HG02870 (cell line): ENCODE data around the gene BUB1B.

ENCODE experiments used
- ATAC-seq: cut with Tn5 transposase; IDR thresholded peaks from one replicate; pipeline ENCODE4 v1.9.1; 2021; ENCODE audit warnings: mild to moderate bottlenecking, moderate library complexity; ENCODE audit not compliant: unreplicated experiment

Gene BUB1B

DNA sequence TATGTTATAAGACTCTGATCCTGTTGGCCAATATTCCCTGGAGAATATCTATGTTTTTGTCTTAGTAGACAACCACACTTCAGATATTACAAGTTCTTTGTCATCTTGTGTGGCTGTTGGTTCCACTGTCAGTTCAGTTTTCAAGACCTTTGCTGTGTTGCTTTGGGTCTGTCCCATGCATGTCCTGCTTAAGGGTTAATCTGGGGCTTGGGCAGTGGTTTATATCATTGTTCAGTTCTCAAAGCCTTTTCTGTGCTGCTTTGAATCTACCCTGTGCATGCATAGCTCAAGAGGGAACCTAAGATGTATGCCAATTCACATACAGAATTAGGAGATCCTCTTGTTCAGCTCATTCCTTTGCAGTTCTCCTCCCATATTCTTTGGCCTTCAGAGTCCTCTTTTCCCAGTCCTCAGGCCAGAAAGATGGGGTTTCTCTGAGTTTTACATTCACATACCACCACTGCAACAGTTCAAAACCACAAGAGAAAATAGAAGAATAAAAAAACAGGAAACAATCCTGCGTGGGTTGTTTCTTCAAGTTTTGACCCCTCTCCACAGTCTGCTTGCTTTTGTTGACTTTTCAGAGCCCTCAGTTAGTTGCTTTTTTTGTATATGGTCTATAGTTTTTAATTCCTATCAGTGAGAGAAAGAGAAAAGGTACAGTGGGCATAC, 21.6 kb downstream of the BUB1B start:
- ATAC-seq: no peak

DNA sequence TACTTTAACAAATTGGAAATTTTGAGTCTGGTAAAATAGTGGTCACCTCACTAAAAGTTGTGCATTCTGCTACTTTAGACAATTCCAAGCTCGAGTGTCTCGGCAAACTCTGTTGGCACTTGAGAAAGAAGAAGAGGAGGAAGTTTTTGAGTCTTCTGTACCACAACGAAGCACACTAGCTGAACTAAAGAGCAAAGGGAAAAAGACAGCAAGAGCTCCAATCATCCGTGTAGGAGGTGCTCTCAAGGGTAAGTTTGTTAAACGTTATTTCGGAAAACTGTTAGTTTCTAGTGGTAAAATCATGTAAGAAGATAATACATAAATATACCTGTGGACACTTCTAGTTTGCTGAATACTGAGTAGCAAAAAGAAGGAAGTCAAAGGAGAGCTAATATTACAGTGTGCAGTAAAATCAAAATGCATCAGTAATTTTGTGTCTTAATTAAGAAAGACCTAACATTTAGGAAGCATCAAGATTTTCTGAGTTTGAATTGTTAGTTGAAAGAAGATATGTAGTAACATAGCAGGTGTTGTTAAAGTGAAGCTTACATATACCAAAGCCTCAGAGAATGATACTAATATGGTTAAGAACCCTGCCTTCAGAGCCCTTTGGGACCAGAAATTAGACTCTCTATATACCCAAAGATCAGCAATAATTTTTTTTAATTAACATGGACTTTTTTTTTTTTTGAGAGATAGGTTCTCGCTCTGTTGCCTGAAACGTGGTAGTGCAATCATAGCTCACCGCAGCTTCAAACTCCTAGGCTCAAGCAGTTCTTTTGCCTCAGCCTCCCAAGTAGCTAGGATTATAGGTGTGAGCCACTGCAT, 23.0 kb downstream of the BUB1B start:
- no peak for ATAC-seq

DNA sequence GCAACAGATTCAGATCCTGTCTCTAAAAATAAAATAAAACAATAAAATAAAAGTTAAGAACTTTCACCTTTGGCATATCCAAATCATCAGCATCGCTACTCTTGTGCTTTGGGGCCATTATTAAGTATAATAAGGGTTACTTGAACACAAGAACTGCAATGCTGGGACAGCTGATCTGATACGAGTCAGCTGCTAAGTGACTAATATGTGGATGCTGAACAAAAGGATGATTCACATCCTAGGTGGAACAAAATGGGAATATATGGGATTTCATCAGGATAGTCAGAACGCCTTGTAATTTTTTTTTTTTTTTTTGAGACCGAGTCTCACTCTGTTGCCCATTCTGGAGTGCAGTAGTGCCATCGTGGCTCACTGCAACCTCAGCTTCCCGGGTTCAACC, 29.7 kb downstream of the BUB1B start:
- ATAC-seq: no peak

GRCh38 chr15:40192942-40193341, 32.1 kb downstream of the BUB1B start:
- no peak for ATAC-seq

GRCh38 chr15:40197434-40197833, 36.6 kb downstream of the BUB1B start:
- ATAC-seq: no peak

- ATAC-seq: no peak
Observed at GRCh38 chr15:40198355-40199085, 37.7 kb downstream of the BUB1B start.

GRCh38 chr15:40204100-40204499, 43.2 kb downstream of the BUB1B start:
- ATAC-seq: no peak

DNA sequence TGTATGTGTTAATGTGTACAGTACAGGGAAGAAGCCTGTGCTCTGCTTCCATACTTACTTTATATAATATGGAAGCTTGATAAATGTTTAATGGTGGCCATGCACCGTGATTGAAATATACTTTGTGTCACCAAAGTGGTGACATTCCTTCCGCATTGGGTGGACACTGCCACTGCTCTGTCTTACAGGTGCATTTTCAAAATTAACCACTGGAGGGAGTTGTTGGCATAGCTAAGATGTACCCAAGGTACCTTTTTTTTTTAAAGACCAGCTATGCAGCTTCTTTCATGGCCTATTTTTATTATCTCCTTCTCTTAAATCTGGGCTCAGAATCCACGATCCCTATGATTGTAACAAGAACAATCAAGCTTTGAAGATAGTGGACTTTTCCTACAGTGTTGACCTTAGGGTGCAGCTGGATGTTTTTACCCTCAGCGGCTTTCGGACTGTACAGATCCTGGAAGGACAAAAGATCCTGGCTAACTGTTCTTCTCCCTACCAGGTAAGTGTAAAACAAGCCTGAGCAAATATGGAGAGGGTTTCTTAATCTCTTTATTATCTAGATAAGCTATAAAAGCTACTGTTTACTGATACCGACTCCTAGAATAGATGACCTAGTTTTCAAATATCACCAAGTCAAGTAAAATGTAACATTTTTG, 56.4 kb downstream of the BUB1B start:
- no peak for ATAC-seq

GRCh38 chr15:40219801-40220200, 58.9 kb downstream of the BUB1B start:
- no peak for ATAC-seq

DNA sequence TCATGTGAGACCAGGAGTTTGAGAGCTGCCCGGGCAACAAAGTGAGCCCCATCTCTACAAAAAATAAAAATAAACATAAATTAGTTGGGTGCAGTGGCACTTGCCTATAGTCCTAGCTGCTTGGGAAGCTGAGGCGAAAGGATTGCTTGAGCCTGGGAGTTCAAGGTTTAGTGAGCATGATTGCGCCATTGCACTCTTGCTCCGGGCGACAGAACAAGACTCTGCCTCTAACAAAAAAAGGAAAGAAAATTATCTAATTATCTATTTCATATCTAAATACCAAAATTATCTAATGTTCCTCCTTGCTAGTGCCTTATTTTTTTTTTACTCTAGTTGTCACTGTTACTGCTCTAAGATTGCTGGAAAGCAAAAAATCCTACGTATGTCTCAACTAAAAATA, 61.3 kb downstream of the BUB1B start:
- no peak for ATAC-seq

- no peak for ATAC-seq
Observed at GRCh38 chr15:40226736-40227135, 65.9 kb downstream of the BUB1B start.

GRCh38 chr15:40229316-40229715, 68.4 kb downstream of the BUB1B start:
- no peak for ATAC-seq

- no peak for ATAC-seq
Observed at GRCh38 chr15:40229956-40230355, 69.1 kb downstream of the BUB1B start.

DNA sequence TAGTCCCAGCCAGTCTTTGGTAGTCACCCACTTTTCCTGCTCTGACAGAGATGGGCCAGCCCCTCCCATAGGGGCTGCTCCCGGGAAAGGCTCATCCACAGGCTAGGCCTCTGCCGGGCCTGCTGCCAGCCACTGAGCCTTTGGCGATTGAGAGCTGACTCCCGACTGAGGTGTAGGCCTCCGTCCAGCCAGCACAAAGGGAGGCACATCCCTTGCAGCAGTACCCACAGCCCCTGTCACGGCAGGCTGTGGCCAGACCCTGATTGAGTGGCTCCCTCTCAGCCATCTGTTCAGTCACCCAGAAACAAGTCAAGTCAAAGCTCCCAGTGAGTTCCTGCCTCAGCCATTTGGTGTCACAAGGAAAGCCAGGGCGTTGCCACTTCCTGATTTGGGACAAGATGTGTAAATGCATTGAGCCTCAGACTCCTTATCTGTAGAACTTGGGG, 71.8 kb downstream of the BUB1B start:
- no peak for ATAC-seq

GRCh38 chr15:40233727-40234577, 73.1 kb downstream of the BUB1B start:
- no peak for ATAC-seq

GRCh38 chr15:40234783-40235182, 73.9 kb downstream of the BUB1B start:
- ATAC-seq: no peak

DNA sequence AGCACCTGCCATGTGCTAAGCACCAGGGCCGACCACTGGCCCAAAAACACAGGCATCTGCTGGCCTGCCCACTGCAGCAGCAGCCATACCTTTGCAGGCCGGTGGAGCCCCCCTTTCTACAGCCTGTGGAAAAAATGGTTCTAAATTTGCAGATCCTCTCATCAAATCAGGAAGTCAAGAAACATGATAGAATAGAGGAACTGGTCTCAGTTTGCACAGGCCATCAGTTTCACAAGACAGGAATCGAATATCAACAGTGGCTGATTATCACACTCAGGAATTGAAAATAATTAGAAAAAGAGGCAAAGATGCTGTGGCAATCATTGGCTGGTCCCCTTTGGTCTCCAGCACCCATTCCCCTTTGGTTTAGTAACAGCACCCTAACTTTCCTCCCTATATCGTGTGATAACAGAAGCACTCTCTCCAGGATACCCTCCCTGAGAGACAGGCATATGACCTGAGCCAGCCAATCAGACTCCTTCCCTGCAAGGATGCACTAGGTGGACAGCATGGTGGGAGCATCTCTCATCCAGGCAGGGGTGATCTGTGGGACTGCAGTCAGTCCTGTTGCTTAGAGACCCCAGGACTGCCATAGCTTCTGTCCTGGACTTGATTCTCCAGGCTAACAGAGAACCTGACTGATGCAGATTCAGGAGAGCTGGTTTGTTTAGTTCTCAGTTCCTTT, 74.5 kb downstream of the BUB1B start:
- ATAC-seq: no peak

GRCh38 chr15:40238532-40239403, 77.9 kb downstream of the BUB1B start, which contains the start of gene PAK6:
Gene PAK6 (plus strand): TSS chr15:40239063. CDS start chr15:40264786, 25,723 bp downstream.
- ATAC-seq: no peak

DNA sequence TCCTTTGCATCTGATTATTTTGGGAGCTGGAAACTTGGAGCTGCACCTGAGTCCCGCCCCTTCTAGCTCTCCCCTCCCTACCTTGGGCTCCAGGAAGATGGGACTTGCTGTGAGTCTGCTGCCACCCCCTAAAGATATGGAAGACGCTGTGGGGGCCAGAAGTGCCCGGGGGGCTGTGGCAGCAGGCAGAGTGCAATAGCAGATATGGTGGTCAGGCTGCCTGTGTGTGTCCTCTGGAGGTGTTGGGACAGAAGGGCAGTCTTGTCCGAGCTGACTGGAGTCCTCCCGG, 78.5 kb downstream of the BUB1B start:
- no peak for ATAC-seq
